DND-41 (cell line): ENCODE data around the gene SHB.

Experiments used
- CTCF ChIP-seq: IDR thresholded peaks from 2 replicates; pipeline ENCODE4 v1.5.1; 2012; ENCODE audit warnings: borderline replicate concordance, low read length, moderate library complexity, mild to moderate bottlenecking; ENCODE audit not compliant: poor library complexity, severe bottlenecking; ENCODE audit errors: extremely low read depth
- EZH2 ChIP-seq: IDR thresholded peaks from 3 replicates; pipeline ENCODE4 v1.6.1; 2012; ENCODE audit warnings: borderline replicate concordance, low read depth, mild to moderate bottlenecking, moderate library complexity, low read length, inconsistent platforms; ENCODE audit not compliant: severe bottlenecking

- TF ChIP-seq CTCF (no peak), EZH2 (no peak)
Observed at GRCh38 chr9:37911271-37911681, 157.8 kb downstream of the SHB start.
